ENCODE results near the gene SRSF1. TPM values are rescaled to one million over a fixed set of nuclear protein-coding genes. Genes with fewer than 3 reads are reported as not detected.
A peak's percentile ranks its signal among the peaks of the same experiment; 100 is the strongest.

Gene SRSF1
- polyA plus RNA-seq, 1 donor = 158 TPM

GRCh38 chr17:58010067-58010799 lies 3.2 kb upstream of the SRSF1 start:
- DNase-seq = no peak

- DNase-seq = no peak
Measured at GRCh38 chr17:58007781-58008706, 998 bp upstream of the SRSF1 start.

DNA sequence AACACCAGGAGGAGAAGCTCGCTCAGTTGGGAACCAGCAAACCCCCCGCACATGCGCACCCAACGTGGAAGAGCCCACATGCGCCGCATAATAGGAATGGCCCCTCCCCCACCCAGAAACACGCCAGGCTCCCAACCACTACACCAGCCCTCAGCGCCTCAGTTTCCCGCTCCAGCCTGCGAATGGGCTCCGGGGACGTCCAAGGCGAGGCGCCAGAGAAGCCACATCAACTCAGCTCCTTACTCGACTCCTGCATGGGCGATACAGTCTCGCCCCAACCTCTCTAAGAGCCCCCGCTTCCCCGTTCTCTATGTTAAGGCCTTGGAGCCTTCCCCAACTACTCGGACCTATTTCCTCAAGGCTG lies 504 bp downstream of the SRSF1 start:
- peak; percentile 90 for DNase-seq

GRCh38 chr17:58005728-58006559 lies 1.1 kb downstream of the SRSF1 start:
- DNase-seq = no peak

GRCh38 chr17:58005031-58005727 lies 1.9 kb downstream of the SRSF1 start:
- DNase-seq = no peak

DNA sequence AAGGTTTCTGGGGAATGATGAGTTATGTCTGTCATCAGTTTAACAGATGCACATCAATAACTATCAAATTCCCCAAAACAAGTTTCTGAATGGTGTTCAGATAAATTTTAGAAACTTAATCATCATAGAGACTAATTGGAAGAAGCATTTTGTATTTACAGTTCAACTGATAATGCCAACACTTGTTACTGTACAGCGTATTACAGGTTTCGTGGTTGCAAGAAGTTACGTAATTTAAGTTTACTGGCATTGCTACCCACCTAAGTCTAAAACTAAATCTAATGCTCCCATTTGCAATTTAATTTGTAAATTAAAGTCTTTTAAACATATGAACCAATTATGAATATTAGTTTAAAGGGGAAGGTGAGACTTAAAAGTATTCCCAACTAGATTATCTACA lies 3.0 kb downstream of the SRSF1 start:
- no peak for DNase-seq

DNA sequence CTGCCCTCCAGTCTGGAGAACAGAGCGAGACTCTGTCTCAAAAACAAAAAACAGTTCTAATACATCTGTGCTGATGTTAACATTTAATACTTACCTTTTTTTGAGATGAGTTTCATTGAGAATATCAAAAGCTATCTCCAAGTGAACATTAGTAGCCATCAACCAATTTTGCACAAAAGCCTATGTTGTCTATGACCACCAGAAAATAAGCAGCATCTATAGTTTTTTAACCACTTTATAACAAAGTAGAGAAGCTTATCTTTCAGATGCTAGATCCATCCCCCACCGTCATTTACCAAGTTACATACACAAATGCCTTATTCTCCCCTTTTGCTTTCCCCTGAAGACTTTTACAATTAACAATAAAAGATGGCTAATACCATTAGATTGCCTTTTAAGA lies 4.1 kb downstream of the SRSF1 start:
- DNase-seq = no peak

DNA sequence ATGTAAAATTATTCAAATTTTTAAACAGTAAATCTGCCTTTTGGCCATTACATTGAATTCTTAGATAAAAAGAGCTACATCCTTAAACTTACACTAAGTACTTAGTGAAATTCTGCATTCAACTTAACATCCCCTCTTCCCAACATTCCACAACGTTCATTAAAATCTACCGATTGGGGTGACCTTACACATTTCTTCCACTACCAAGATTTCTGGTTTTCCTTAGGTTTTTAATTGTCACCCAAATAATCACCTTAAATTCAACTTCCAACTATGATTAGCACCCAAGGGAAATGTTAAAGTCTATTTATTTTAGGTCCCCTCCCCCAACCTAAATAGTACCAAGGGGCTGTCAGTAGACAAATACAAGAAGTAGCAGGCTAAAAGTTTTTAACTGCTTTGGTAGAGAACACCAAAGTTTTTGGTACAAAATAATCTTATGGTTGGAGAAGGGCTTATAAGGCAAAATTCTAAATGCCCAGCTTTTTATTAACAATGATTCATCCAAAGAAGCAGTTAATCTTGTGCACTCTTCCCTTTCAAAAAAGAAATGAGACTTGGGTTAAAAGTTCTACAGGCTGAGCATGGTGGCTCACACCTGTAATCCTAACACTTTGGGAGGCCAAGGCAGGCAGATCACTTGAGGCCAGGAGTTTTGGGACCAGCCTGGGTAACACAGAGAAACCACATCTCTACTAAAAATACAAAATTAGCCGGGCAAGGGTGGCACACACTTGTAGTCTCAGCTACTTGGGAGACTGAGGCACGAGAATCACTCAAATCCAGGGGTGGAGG lies 4.7 kb downstream of the SRSF1 start:
- no peak for DNase-seq

GRCh38 chr17:58001461-58002124 lies 5.5 kb downstream of the SRSF1 start:
- no peak for DNase-seq

DNA sequence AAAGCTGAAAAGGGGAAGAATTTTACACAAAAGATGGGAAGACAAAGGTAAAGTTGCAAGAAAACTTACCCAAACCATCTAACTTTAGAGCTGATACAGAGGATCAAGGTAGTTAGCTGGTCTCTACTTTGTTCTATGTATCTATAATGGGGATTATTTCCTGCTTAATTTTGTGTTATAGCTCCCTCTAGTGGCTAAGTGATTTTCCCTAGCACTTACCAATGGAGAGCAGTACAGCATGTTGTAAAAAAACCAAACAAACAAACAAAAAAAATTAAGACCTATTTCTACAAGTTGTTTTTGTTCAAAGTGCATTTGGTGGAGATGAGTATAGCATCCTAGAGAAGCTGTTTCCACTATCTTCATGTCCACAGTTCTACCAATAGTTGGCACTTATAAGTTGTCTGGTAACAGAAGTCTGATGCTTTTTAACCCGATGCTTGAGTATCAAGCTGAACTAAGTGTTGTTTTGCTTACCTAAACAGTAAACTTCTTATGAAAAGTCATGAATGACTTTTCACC lies 7.5 kb downstream of the SRSF1 start:
- DNase-seq = peak; percentile 57

DNA sequence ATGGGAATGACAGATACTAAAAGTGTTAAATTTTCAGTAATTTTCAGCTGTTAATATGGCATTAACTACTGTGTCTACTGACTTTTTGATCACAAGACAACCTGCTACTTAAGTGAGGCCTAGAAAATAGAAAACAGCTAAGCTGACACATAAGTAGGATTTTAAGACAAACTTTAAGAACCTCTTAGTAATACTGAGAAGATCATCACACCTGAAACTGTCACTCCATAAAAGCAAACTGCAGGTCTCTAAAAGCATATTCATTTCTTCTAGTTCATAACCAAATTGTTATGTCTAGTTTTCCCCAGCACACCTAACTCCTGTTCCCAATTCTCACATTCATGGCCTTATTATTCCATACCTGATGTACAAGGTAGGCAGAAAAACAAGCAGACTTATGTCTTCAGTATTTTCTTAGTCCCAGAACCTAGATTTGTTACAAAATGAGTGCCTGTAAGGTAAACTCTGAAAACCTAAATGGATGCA lies 8.0 kb downstream of the SRSF1 start:
- DNase-seq = no peak

DNA sequence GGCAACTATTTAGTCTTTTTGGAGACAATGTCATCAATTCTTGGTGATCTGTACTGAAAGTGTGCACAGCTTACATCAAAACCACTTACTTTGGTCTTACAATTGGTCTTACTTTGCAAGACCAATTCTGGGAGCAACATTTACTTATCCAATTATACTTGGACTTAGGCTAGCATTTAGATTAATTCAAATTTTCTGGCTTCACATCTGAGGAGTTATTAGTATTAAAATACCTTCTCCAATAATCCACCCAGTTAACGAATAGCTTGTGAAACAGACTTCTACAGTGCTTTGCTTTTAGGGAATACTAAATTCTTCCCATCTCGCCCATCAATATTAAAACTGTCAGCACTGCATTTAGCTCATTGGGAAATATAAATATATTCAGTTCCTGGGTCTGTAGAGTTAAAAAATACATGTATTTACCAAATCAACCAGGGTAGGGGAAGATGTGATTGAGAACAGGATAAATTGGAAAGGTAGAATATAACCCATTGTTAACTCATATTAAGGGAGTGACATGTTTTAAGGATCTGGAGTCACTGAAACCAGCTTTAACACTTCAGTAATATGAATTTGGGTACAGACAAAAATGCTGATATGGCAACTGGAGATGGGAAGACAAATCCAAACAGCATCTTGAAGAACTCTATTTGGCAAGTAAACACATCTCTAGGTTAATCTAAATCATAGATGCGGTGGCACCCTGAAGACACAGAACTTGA lies 9.8 kb downstream of the SRSF1 start:
- no peak for DNase-seq

- peak; percentile 67 for DNase-seq
Measured at GRCh38 chr17:57995076-57995956, 11.7 kb downstream of the SRSF1 start.

DNA sequence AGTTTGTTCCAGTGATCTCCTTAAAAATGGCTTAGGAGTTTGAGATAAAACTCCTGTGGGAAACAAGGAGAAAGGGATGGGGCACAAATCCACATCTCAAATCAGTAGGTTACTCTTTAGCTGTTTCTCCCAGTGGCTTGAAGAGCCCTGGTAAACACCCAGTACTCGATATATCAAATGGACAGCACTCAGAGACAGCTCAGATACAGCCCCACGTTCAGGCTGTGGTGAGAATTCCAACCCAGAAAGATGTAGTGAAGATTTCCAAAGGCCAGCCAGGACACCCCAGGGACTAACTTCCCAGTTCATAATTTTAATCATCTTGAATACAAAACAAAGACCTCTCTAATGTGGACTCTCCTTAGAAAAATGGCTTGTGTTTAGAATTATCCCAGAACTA lies 12.6 kb downstream of the SRSF1 start:
- no peak for DNase-seq

- no peak for DNase-seq
Measured at GRCh38 chr17:57993471-57994365, 13.3 kb downstream of the SRSF1 start.

- no peak for DNase-seq
Measured at GRCh38 chr17:57991537-57991936, 15.5 kb downstream of the SRSF1 start.

DNA sequence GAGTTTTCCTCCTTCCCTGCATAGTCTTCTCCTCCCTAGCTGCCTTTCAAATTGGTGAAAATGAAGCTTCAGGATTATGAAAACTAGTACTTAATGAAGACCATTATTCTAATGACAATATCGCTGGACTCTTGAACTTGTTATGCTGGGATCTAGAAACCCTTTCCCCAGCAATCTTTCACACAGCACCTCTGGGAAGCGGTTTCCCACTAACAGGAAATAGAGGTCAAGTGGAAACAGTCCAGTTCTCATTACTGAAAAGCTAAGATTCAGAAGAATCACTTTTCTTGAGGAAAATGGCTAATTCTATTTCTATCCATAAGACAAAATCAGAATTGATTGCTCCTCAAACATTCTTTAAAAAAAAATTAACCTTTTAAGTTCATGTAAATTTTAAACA lies 17.0 kb downstream of the SRSF1 start:
- DNase-seq = no peak
